ENCODE results near the gene DDX1. TPM values are rescaled to one million over a fixed set of nuclear protein-coding genes. Genes with fewer than 3 reads are reported as not detected.

The DDX1 gene
- total and polyA plus RNA-seq, 9 of the 15 experiments (the other 6 are each of a cell fraction or from before 2014, with no cell fraction given): 116 to 277 (median 232) TPM

- H3K4me3 ChIP-seq: no peak overlapping the region
- peaks cover 78% of the 10 kb centered on the region for H3K36me3 ChIP-seq (ENCODE audit: control insufficient read depth, insufficient read depth, low read length)
- no peaks in the 10 kb centered on the region for H4K20me1 ChIP-seq (replicated peaks; ENCODE audit: control insufficient read depth, insufficient read depth, low read length)
- no TSS peak for BruUV-seq (replicated peaks)
- WGBS (ENCODE audit: insufficient coverage, low coverage, missing lambda C conversion rate): 77% methylated on average over 3 of the region's 3 CpGs
- H3K79me2 ChIP-seq (ENCODE audit: control insufficient read depth, insufficient read depth, low read length): peaks cover 80% of the 10 kb centered on the region
- no peak overlapping the region for H3K9ac ChIP-seq (ENCODE audit: insufficient read depth in 1 of 2, low read depth in 2 of 2, low read length in 2 of 2)
- H3K4me1 ChIP-seq (replicated peaks in 1 of 2; ENCODE audit: control insufficient read depth in 2 of 2, insufficient read depth in 2 of 2, low read length in 2 of 2): peaks cover 0 to 11% of the 10 kb centered on the region in 2 experiments; a peak in 2 of 5 replicates
- H3K9me3 ChIP-seq (replicated peaks; ENCODE audit: control insufficient read depth, insufficient read depth, low read depth, low read length): peaks cover 2% of the 10 kb centered on the region; the same call in 1 of the 2 replicates
- CTCF ChIA-PET (ENCODE audit: low intra/inter-chr PET ratio): no interaction called here
- no peak overlapping the region for H3K27ac ChIP-seq (ENCODE audit: extremely low read depth, low read depth, low read length)
- no peak overlapping the region for H2AFZ ChIP-seq (ENCODE audit: low read depth, low read length)
- no peak overlapping the region for H3K4me2 ChIP-seq (ENCODE audit: insufficient read depth, low read length)
- H3K27me3 ChIP-seq (ENCODE audit: control insufficient read depth in 2 of 2, insufficient read depth in 2 of 2, low read length in 2 of 2): no peaks in the 10 kb centered on the region
- no peaks in the 10 kb centered on the region for H3K9me1 ChIP-seq (ENCODE audit: control insufficient read depth, insufficient read depth, low read length)
- in situ Hi-C loops (cut with MboI) (no loop called here), intact Hi-C loops (cut with micrococcal nuclease) (no loop called here)
- ATAC-seq (no peak), FAIRE-seq (no peak), DNase-seq (ENCODE audit: extremely low read depth in 1 of 4, low spot score in 3 of 4) (no peak)
- no peak for TF ChIP-seq SUPT5H (IDR thresholded peaks at IDR 0.05)
- no peak for TF ChIP-seq ZNF77 (CRISPR knock-in tag; IDR thresholded peaks at IDR 0.05)
- no peak for TF ChIP-seq ARID3B (CRISPR knock-in tag; IDR thresholded peaks at IDR 0.05; ENCODE audit: borderline replicate concordance)
- no peak for TF ChIP-seq GATA2 (CRISPR knock-in tag; IDR thresholded peaks at IDR 0.05)
- TF ChIP-seq MAX (CRISPR knock-in tag; IDR thresholded peaks at IDR 0.05): no peak
- no peak for TF ChIP-seq ZFP91 (CRISPR knock-in tag; IDR thresholded peaks at IDR 0.05)
- TF ChIP-seq RBM17 (IDR thresholded peaks at IDR 0.05; ENCODE audit: borderline replicate concordance, low read depth, low read length): no peak
- TF ChIP-seq ZNF512 (tag; IDR thresholded peaks at IDR 0.05): no peak
- TF ChIP-seq ZNF830 (CRISPR knock-in tag; IDR thresholded peaks at IDR 0.05): no peak
- no peak for TF ChIP-seq RBM34 (IDR thresholded peaks at IDR 0.05; ENCODE audit: borderline replicate concordance, insufficient read depth, low read length)
- POLR2A ChIA-PET: interaction anchor here (1.1 to 2.0 kb wide), 2 partner anchors 9 to 11 kb away, joined by 5 to 9 read pairs; no protein-coding TSS in a partner anchor
Measured at GRCh38 chr2:15543053-15543452, 48.6 kb upstream of the DDX1 start.

Measured in K562 (cell line).